Right lobe of liver (tissue), 6 donors: ENCODE results near the gene SESTD1. TPM values are rescaled to one million over a fixed set of nuclear protein-coding genes. Genes with fewer than 3 reads are reported as not detected.
A peak's percentile ranks its signal among the peaks of the same experiment; 100 is the strongest.

Experiments used
- ATAC-seq, 4 donors: fragments of 200-7000 bp; cut with Tn5 transposase; one replicate each; pipeline ENCODE4 v1.9.1; 2020; ENCODE audit warnings: mild to moderate bottlenecking in 4 of 4, moderate library complexity in 4 of 4
- DNase-seq, 3 donors: peaks; one replicate each; pipeline ENCODE4 v3.0.0-alpha.2; 2020
- H3K27ac ChIP-seq, 3 donors: fragments of 200-600 bp; one replicate each; pipeline ENCODE4 v1.8.0; 2022
- H3K27me3 ChIP-seq, 2 donors: fragments of 200-600 bp; one replicate each; pipeline ENCODE4 v1.8.0; 2022
- H3K36me3 ChIP-seq, 4 donors: fragments of 200-600 bp; sonication (generic) in 1 of 4; one replicate each; pipeline versions ENCODE4 v1.5.1 to v1.8.0; 2017 to 2022; ENCODE audit warnings: control low read depth in 1 of 4
- H3K4me1 ChIP-seq, 4 donors: fragments of 200-600 bp; sonication (generic) in 1 of 4; one replicate each; pipeline versions ENCODE4 v1.5.1 to v1.8.0; 2017 to 2022; ENCODE audit warnings: control low read depth in 1 of 4
- H3K4me3 ChIP-seq, 3 donors: fragments of 200-600 bp; one replicate each; pipeline ENCODE4 v1.8.0; 2022
- H3K9me3 ChIP-seq, 4 donors: fragments of 200-600 bp; sonication (generic) in 1 of 4; one replicate each; pipeline versions ENCODE4 v1.5.1 to v1.8.0; 2017 to 2022; ENCODE audit warnings: control low read depth in 1 of 4
- POLR2A ChIP-seq: fragments of 450-650 bp; IDR thresholded peaks from one replicate; pipeline ENCODE4 v1.6.1; 2017; ENCODE audit warnings: antibody characterized with exemption, mild to moderate bottlenecking
- WGBS: methylation state at CpG from one replicate; pipeline ENCODE4 v1.1.6; 2018; ENCODE audit warnings: low coverage, low lambda C conversion rate; ENCODE audit not compliant: insufficient coverage; ENCODE audit errors: missing lambda C conversion rate; 5-methylcytosine and 5-hydroxymethylcytosine counted together
- intact Hi-C, 2 donors: fragments of 100-400 bp; cut with DNase I; formaldehyde crosslinking; loops; one replicate each; pipeline versions ENCODE4 v1.11.2 to v1.14.1; 2022
- total RNA-seq, 6 experiments: library from RNA; depleted of rRNA in 2 of 6; stranded (reverse); fragments of >200 nt in 2 of 6; fragmentation: NEBNext Ultra II Directional in 3 of 6; extraction: Animal tissue kit (Norgen Biotek cat#: 25700) in 3 of 6; gene quantifications; one replicate each; pipeline versions ENCODE4 v1.1.0 to v1.2.4, GENCODE V29; 2016 to 2023
- TF ChIP-seq, protein P1 (sequence below), 4 donors: fragments of 200-600 bp in 3 of 4; fragments of 450-650 bp in 1 of 4; IDR thresholded peaks; one replicate each; pipeline versions ENCODE4 v1.5.1 to v1.8.0; 2016 to 2022; ENCODE audit warnings: antibody characterized with exemption in 4 of 4, mild to moderate bottlenecking in 2 of 4
- donor health status: DM: no; HTN: yes; CAD: no.
- donor health status: DM: no; HTN: no; CAD: no.
- donor health status: DM: no; HTN: no; CAD: no.
- donor health status: DM: no; HTN: yes; CAD: no.
- donor health status: DM: no; HTN: yes; CAD: no.

Gene SESTD1
- total RNA-seq, 6 experiments from 2014 or later, result 5.8 to 27.9 (median 12.8) TPM

DNA sequence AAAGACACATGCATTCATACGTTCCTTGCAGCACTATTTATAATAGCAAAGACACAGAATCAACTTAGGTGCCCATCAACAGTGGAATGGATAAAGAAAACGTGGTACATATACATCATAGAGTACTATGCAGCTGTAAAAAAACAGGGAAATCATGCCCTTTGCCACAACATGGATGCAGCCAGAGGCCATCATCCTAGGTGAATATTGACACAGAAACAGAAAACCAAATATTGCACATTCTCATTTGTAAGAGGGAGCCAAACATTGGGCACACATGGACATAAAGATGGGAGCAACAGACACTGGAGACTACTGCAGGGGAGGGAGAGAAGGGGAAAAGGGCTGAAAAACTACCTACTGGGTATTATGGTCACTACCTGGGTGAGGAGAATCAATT lies 73.5 kb downstream of the SESTD1 start:
- Histone ChIP-seq H3K27me3 (no peaks in the 10 kb centered on the region), H3K4me1 (no peaks in the 10 kb centered on the region), H3K36me3 (no peaks in the 10 kb centered on the region), H3K4me3 (no peak overlapping the region), H3K27ac (no peak overlapping the region), H3K9me3 (no peaks in the 10 kb centered on the region)
- no peak for DNase-seq
- ATAC-seq, result peak; percentile 28 to 78 (median 52)
- intact Hi-C loops, result no loop called here
- WGBS, result 81% methylated on average over 2 of the region's 2 CpGs
- TF ChIP-seq, protein P1, sequence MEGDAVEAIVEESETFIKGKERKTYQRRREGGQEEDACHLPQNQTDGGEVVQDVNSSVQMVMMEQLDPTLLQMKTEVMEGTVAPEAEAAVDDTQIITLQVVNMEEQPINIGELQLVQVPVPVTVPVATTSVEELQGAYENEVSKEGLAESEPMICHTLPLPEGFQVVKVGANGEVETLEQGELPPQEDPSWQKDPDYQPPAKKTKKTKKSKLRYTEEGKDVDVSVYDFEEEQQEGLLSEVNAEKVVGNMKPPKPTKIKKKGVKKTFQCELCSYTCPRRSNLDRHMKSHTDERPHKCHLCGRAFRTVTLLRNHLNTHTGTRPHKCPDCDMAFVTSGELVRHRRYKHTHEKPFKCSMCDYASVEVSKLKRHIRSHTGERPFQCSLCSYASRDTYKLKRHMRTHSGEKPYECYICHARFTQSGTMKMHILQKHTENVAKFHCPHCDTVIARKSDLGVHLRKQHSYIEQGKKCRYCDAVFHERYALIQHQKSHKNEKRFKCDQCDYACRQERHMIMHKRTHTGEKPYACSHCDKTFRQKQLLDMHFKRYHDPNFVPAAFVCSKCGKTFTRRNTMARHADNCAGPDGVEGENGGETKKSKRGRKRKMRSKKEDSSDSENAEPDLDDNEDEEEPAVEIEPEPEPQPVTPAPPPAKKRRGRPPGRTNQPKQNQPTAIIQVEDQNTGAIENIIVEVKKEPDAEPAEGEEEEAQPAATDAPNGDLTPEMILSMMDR (IDR thresholded peaks at IDR 0.05), result no peak
- no peak for TF ChIP-seq POLR2A

DNA sequence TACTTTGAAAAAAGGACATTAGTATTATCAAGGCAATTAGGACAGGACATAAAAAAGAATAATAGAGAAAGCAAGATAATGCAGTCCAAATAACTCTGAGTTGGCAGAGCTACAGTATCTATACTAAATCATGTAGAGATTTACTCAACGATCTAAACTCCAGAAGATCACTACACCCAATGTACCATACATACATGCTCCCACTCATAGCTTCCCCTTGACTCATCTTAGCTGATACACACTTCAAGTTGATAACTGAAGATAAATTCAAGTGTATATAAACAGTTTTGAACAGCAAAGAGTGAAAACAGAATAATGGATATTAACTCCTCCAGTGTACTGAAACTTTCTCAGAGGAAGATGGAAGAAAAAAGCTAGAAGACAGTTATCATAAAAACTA lies 78.5 kb downstream of the SESTD1 start:
- ATAC-seq (no peak), DNase-seq (no peak)
- H3K4me1 ChIP-seq, result no peaks in the 10 kb centered on the region
- TF ChIP-seq, protein P1 (IDR thresholded peaks at IDR 0.05), result no peak
- no peak for TF ChIP-seq POLR2A
- no peak overlapping the region for H3K27ac ChIP-seq
- no peaks in the 10 kb centered on the region for H3K27me3 ChIP-seq
- no peaks in the 10 kb centered on the region for H3K9me3 ChIP-seq
- WGBS, result 88% methylated on average over 1 of the region's 1 CpG
- H3K4me3 ChIP-seq, result no peak overlapping the region
- intact Hi-C loops, result no loop called here
- no peaks in the 10 kb centered on the region for H3K36me3 ChIP-seq

DNA sequence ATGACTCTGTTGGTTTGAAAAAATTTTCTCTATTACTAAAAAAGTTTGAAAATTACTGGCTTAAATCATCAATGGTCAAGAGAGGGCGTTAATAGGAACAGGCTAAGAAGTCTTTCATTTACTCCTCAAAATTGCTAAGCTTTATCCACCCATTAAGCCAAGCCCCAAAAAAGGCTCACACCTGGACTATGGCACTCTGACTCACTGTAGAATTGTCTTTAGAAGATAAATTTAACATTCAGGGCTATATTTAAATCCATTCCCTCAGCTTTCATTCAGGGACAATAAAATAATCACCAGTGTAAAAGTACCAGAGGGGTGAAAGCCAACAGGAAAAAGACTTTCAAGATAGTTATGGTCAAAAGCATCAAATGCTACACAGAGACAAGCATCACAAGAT lies 80.0 kb downstream of the SESTD1 start:
- TF ChIP-seq POLR2A, result no peak
- TF ChIP-seq, protein P1 (IDR thresholded peaks at IDR 0.05), result no peak
- intact Hi-C loops, result no loop called here
- DNase-seq (no peak), ATAC-seq (no peak)
- H3K9me3 ChIP-seq, result no peaks in the 10 kb centered on the region
- H3K4me1 ChIP-seq, result no peaks in the 10 kb centered on the region
- no peak overlapping the region for H3K27ac ChIP-seq
- 95% methylated on average over 1 of the region's 1 CpG for WGBS
- H3K36me3 ChIP-seq, result no peaks in the 10 kb centered on the region
- H3K4me3 ChIP-seq, result no peak overlapping the region
- H3K27me3 ChIP-seq, result no peaks in the 10 kb centered on the region

DNA sequence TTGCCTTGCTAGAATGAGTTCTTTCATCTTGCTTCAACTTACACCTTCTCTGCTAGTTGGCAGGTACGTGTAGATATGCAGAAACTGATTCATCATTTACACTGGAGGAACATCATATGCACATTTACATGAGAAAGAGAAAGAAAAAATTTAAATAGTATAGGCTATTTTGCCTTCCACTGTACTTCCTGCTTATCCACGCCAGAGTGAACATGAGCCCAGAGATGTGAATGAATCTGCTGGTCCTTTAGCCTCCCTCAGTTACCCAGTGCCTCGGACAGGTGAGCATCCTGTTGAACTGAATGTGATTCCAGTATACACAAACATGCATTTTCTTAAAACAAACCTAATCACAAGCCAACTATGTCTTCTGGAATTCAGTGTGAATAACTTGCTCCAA lies 83.6 kb downstream of the SESTD1 start:
- WGBS, result 88% methylated on average over 3 of the region's 3 CpGs
- Histone ChIP-seq H3K27ac (no peak overlapping the region), H3K27me3 (no peaks in the 10 kb centered on the region), H3K4me1 (no peaks in the 10 kb centered on the region), H3K9me3 (no peaks in the 10 kb centered on the region), H3K4me3 (no peak overlapping the region), H3K36me3 (no peaks in the 10 kb centered on the region)
- no peak for TF ChIP-seq POLR2A
- TF ChIP-seq, protein P1 (IDR thresholded peaks at IDR 0.05), result no peak
- ATAC-seq (no peak), DNase-seq (no peak)
- intact Hi-C loops, result no loop called here

DNA sequence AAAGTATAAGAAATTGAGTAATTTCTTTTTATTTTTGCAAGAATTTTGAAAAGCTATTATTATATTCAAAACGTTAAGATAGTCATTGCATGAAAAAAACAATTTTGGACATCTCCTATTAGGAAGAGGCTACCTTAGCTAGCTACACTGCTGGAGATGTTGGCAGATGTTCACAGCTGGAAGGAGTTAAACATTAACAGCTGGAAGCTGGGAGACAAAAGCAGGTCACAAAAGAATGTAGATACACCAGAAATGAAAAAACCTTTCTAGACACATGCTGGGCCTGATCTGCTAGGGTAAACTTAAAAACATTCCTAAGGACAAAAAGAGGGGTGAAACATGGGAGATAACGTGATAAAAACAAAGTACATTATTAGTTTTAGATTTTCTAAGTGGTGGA lies 84.4 kb downstream of the SESTD1 start:
- DNase-seq (no peak), ATAC-seq (no peak)
- 65% methylated on average over 2 of the region's 2 CpGs for WGBS

More for the DNA sequence above, 84.4 kb downstream of the SESTD1 start:
- no peak overlapping the region for H3K4me3 ChIP-seq
- H3K27me3 ChIP-seq, result no peaks in the 10 kb centered on the region
- intact Hi-C loops, result no loop called here
- H3K4me1 ChIP-seq, result no peaks in the 10 kb centered on the region
- no peaks in the 10 kb centered on the region for H3K36me3 ChIP-seq
- no peaks in the 10 kb centered on the region for H3K9me3 ChIP-seq
- no peak overlapping the region for H3K27ac ChIP-seq
- TF ChIP-seq, protein P1 (IDR thresholded peaks at IDR 0.05), result no peak
- TF ChIP-seq POLR2A, result no peak
